Mesodermal cell (in vitro differentiated cells): Measurements from ENCODE around the gene MFRP.

Experiments
- H3K27ac ChIP-seq: 2 replicates; pipeline ENCODE4 v1.7.0; 2013; ENCODE audit warnings: mild to moderate bottlenecking, low read depth, low read length, moderate library complexity; ENCODE audit not compliant: severe bottlenecking
- H3K36me3 ChIP-seq: 2 replicates; pipeline ENCODE4 v1.7.1; 2013; ENCODE audit warnings: mild to moderate bottlenecking, low read length, moderate library complexity; ENCODE audit not compliant: control insufficient read depth, insufficient read depth
- H3K4me1 ChIP-seq: one replicate; pipeline ENCODE4 v1.7.1; 2013; ENCODE audit warnings: mild to moderate bottlenecking, low read length; ENCODE audit not compliant: insufficient read depth, control insufficient read depth, poor library complexity, severe bottlenecking
- H3K4me3 ChIP-seq: 2 replicates; pipeline ENCODE4 v1.7.0; 2013; ENCODE audit warnings: low read length, control low read depth, mild to moderate bottlenecking; ENCODE audit not compliant: insufficient read depth, poor library complexity, severe bottlenecking; ENCODE audit errors: extremely low read depth
- H3K9me3 ChIP-seq: 2 replicates; pipeline ENCODE4 v1.7.1; 2013; ENCODE audit warnings: mild to moderate bottlenecking, low read length, moderate library complexity; ENCODE audit not compliant: control insufficient read depth
- WGBS, 2 experiments: methylation state at CpG; one replicate each; pipeline ENCODE4 v1.1.5; 2013; ENCODE audit warnings: missing lambda C conversion rate in 2 of 2; ENCODE audit not compliant: insufficient coverage in 2 of 2; 5-methylcytosine and 5-hydroxymethylcytosine counted together

MFRP gene

DNA sequence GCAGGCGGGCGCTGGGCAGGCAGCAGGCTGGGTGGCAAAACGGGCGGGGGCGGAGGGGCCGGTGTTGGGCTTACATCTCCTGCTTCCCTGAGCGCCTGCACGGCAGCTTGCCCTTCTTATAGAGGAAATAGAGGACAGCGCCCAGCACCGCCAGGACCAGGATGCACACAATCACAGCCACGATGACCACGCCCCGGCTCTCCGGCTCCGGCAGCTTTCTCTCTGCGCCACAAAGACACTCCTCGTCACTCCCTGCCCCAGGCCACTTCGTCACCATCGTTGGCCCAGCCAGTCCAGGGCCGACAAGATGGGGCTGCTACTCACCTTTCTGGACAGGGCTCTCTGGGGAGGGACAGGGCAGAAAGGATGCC, 35.8 kb downstream of the MFRP start:
- Histone ChIP-seq H3K36me3 (peaks cover 79% of the 10 kb centered on the region), H3K9me3 (no peaks in the 10 kb centered on the region), H3K4me3 (no peak overlapping the region), H3K27ac (no peak overlapping the region), H3K4me1 (peaks cover 18% of the 10 kb centered on the region)
- 93 to 95% methylated on average over 19 of the region's 20 CpGs for WGBS, 2 experiments

DNA sequence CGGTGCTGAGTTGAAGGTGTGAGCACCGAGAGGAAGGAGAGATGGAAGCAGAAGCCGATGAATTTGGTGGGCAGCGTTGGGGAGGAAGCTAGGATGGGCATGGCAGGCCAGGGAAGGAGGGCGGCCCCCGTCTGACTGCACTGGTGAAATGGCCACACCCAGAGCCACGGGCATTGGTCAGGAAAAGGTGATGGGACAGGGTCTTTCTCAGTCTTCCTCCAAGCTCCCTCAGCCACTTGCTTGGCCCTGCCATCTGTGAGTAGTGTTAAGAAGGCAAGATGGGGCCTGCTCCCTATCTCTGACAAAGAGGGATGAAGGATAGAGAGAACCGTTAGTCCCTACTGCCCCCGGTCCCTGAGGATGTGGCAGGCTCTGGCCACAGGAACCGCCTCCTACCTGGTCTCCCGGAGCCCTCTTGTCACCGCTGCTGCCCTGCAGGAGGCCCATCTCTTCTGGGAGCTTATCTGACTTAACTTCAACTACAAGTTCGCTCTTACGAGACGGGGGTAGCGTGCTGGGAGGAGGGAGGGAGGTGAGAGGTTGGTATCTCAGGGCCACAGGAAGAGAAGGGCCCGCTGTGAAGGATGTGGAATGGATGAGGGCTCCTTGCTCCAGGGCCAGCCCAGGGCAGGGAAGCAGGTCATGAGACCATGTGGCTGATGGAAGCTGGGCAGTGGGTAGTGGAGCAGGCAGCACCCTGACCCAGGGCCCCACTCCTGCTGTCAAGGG, 36.4 kb downstream of the MFRP start:
- no peaks in the 10 kb centered on the region for H3K9me3 ChIP-seq
- peaks cover 21% of the 10 kb centered on the region for H3K4me1 ChIP-seq
- peaks cover 82% of the 10 kb centered on the region for H3K36me3 ChIP-seq
- H3K4me3 ChIP-seq = no peak overlapping the region
- 91 to 92% methylated on average over 6 to 13 of the region's 17 CpGs for WGBS, 2 experiments
- no peak overlapping the region for H3K27ac ChIP-seq

DNA sequence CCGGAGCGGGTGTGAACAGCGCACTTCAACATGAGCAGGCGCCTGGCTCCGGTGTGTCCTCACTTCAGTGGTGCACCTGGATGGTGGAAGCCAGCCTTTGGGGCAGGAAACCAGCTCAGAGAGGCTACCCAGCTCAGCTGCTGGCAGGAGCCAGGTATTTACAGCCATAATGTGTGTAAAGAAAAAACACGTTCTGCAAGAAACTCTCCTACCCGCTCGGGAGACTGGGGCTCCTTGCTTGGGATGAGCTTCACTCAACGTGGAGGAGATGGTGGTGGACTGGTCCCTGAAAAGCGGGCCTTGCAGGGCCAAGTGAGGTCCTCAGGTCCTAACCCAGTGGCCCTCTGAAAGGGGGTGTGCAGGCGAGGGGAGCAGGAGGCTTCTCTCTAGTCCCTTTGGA, 37.1 kb downstream of the MFRP start:
- no peak overlapping the region for H3K4me3 ChIP-seq
- no peak overlapping the region for H3K27ac ChIP-seq
- WGBS, 2 experiments = 96 to 99% methylated on average over 10 to 11 of the region's 11 CpGs
- peaks cover 18% of the 10 kb centered on the region for H3K4me1 ChIP-seq
- H3K9me3 ChIP-seq = no peaks in the 10 kb centered on the region
- H3K36me3 ChIP-seq = peaks cover 83% of the 10 kb centered on the region

DNA sequence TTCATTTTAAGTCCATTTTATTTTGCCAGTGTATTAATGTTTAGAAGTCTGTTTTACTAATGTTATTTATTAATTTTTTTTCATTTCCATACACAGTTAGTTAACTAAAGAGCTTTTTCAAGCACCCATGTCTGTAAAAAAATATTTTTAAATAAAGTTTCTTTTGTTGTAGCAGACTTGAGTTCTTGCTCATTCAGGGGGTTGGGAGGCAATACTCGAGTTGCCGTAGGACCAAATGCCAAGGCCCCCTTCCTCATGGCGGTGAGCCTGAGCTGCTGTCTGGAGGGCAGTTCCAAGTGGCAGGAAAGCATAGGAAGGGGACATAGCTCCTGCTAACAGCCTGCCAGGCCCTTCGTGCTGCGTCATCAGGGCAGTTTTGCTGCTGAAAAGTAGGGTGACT, 38.5 kb downstream of the MFRP start:
- 88 to 91% methylated on average over 5 of the region's 5 CpGs for WGBS, 2 experiments
- peaks cover 84% of the 10 kb centered on the region for H3K36me3 ChIP-seq
- peaks cover 16% of the 10 kb centered on the region for H3K4me1 ChIP-seq
- H3K4me3 ChIP-seq = no peak overlapping the region
- no peaks in the 10 kb centered on the region for H3K9me3 ChIP-seq
- H3K27ac ChIP-seq = no peak overlapping the region

DNA sequence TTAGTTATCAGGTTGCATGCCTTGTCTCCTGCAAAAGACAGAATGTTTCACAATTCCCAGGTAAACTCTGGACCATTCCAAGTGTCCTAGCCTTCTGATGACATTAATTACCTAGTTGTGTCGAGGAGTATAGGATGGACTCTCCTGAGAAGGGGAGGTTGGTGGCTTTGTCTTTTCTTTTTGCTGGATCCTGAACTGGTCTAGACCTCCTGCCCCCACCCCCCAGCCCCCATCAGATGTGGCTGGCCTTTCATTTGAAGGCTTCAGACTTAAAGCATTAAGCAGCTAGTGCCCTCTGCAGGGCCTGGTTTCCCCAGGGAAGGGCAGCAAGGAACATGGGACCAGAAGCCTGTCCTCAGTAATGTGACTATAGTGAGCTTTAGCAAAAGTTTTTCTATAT, 39.3 kb downstream of the MFRP start:
- H3K9me3 ChIP-seq = no peaks in the 10 kb centered on the region
- no CpG with 5 or more reads among the region's 1 CpG for WGBS, 2 experiments
- no peak overlapping the region for H3K4me3 ChIP-seq
- peak overlapping the region; percentile 11 for H3K27ac ChIP-seq
- H3K4me1 ChIP-seq = peaks cover 16% of the 10 kb centered on the region
- peaks cover 84% of the 10 kb centered on the region for H3K36me3 ChIP-seq

DNA sequence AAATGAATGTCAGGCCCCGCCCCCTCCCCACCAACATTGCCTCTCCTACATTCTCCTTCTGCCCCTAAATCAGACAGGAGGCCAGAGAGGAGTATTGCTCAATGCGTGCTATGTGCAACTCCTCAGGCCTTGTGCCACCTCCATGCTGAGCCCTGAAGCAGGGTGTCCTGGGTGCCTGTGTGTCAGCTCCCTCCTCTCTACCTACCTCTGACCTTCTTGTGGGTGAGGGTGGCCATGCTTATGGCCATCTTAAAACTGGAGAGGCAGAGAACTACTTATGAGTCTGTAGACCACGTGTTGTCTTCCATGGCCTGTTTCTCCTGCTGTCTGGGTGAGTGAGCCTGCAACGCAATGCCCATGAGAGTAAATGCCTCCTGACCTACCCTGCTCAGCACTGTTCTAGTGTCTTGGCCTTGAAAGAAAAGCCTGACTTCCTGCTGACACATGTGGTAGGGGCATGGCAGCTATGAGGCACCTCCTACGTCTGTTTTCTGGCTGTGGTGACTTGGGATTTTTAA, 40.1 kb downstream of the MFRP start:
- WGBS, 2 experiments = 86 to 93% methylated on average over 3 to 5 of the region's 5 CpGs
- H3K27ac ChIP-seq = peak overlapping the region; percentile 37
- peaks cover 16% of the 10 kb centered on the region for H3K4me1 ChIP-seq
- no peak overlapping the region for H3K4me3 ChIP-seq
- no peaks in the 10 kb centered on the region for H3K9me3 ChIP-seq
- peaks cover 84% of the 10 kb centered on the region for H3K36me3 ChIP-seq

DNA sequence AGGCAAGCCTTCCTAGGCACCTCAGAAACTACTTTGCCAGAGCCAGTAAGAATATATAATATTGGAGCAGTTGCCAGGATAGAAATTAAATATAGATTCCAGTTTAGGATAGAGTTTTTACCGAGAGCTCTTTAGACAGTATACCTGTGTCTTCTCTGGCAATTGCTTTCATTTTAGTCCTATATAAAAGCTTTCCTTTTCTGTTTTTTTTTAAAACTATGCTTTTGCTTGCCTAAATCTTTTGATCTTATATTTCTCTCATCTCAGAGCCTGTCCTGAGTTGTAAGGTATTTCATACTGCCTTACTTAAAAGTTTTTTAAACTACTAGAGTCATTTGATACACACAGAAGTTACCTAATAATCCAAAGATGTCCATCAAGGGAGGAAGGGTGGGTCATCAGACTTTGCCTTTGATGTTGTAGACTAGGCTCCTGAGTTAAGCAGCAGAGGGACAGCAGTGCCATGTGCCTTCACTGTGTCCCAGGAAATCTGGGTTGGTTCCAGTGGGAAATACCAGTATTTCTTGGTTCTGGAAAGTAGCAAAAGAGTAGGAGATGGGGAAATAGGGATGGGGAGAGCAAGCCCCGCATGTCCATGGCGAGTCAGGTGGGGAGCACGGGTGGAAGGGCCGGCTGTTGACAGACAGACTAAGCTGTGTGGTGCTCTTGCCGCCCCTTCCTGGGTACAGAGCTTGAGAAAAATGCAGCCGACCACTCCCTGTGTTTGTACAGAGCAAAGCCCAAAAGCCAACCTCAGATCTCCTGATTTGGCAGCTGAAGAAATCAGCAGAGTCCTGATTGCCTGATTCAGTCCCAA, 40.7 kb downstream of the MFRP start:
- Histone ChIP-seq H3K4me3 (no peak overlapping the region), H3K9me3 (no peaks in the 10 kb centered on the region), H3K36me3 (peaks cover 84% of the 10 kb centered on the region)

DNA sequence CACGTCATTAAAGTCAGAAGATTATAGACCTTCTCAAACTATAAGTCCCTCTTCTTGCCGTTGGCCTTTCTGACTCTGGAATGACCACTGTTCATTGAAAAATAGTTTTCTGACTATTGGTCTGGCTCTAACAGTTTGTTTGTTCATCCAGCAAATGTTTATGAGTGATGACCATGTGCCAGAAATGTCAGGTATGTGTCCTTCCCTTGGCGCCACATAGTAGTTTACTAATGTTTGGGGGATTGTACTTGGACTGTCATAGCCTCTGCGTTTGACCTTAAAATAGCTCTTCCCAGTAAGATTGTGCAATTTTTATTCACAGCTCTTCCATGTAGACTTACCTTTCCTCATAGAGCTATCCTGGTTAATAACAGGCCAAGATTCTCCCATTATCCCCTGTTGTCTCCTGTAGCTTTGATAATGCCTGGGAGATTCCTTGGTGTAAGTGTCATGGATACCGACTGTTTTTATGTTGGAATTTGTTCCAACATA, 43.2 kb downstream of the MFRP start:
- Histone ChIP-seq H3K4me1 (peaks cover 16% of the 10 kb centered on the region), H3K27ac (no peak overlapping the region), H3K36me3 (peaks cover 85% of the 10 kb centered on the region), H3K4me3 (no peak overlapping the region), H3K9me3 (no peaks in the 10 kb centered on the region)
- 90 to 91% methylated on average over 2 to 3 of the region's 5 CpGs for WGBS, 2 experiments

More for the DNA sequence above, 40.7 kb downstream of the MFRP start:
- H3K4me1 ChIP-seq = peaks cover 16% of the 10 kb centered on the region
- H3K27ac ChIP-seq = peak overlapping the region; percentile 37
- 96% methylated on average over 6 to 7 of the region's 7 CpGs for WGBS, 2 experiments

DNA sequence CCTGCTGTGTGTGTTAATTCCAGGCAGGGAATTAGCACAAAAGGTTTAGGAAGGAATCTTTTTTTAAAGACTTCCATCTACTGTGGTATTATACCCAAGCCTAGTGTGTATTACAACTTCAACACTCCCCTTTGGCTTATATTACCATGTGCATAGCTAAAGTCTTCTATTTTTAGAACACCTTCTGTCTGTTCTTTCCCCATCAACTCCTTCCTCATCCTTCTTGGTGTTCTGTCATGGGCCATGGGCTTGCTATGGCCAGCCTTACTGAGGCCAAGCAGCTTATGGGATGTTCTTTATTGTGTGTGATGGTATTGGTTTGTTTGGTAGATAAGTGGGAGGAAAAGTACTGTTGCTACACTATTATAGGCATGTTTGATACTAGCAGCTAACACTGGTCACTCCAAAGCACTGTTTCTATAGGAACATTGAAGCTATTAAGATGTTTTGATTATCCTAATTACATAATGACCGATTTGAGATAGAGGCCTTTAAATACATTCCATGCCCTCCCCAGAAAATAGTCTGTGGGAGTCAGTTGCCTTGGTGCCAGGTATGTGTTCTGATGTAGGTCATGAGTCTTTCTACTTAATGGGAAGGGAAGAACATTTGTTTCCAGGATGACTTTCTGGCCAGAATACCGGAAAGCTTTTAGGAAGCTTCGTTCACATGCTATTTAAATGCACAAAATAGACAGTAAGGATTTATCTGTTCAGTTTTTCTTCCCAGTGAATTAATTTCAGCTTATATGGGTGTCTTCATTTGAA, 46.1 kb downstream of the MFRP start:
- peaks cover 6% of the 10 kb centered on the region for H3K4me1 ChIP-seq
- peaks cover 100% of the 10 kb centered on the region for H3K36me3 ChIP-seq
- H3K27ac ChIP-seq = no peak overlapping the region
- no peak overlapping the region for H3K4me3 ChIP-seq
- no peaks in the 10 kb centered on the region for H3K9me3 ChIP-seq
- 60% methylated on average over 1 of the region's 3 CpGs; no CpG with 5 or more reads in 1 of the 2 experiments for WGBS, 2 experiments

DNA sequence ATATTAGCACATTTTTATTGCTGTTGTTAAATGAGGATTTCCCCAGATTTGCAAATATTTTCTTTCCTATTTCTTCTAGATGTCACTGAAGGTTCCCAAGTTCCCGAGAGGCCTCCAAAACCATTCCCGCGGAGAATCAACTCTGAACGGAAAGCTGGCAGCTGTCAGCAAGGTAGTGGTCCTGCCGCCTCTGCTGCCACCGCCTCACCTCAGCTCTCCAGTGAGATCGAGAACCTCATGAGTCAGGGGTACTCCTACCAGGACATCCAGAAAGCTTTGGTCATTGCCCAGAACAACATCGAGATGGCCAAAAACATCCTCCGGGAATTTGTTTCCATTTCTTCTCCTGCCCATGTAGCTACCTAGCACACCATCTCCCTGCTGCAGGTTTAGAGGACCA, 47.1 kb downstream of the MFRP start:
- 95 to 97% methylated on average over 9 of the region's 9 CpGs for WGBS, 2 experiments
- Histone ChIP-seq H3K36me3 (peaks cover 99% of the 10 kb centered on the region), H3K4me3 (no peak overlapping the region), H3K4me1 (no peaks in the 10 kb centered on the region), H3K27ac (no peak overlapping the region), H3K9me3 (no peaks in the 10 kb centered on the region)
